A549 (cell line): ENCODE measurements around the gene EBF3. TPM values are rescaled to one million over a fixed set of nuclear protein-coding genes. Genes with fewer than 3 reads are reported as not detected.

Source experiments
- ATAC-seq, 2 experiments: fragments of 200-7000 bp in 1 of 2; fragments of >200 bp in 1 of 2; cut with Nextera tagmentation in 1 of 2; cut with Tn5 transposase in 1 of 2; 3 replicates each; pipeline versions ENCODE4 v1.8.0 to v1.9.1; 2018 to 2020; ENCODE audit warnings: mild to moderate bottlenecking in 1 of 2, moderate library complexity in 1 of 2
- CTCF ChIA-PET: fragments of 300-600 bp; sonication (Branson Sonifier 250); formaldehyde crosslinking; extraction: SDS; loops from one replicate; lab custom pipeline; 2021; ENCODE audit warnings: antibody characterized with exemption, inconsistent platforms; lab: Yijun Ruan, JAX
- POLR2A ChIA-PET: fragments of 350-600 bp; formaldehyde crosslinking; extraction: SDS; loops from one replicate; lab custom pipeline; 2021; ENCODE audit warnings: antibody characterized with exemption, inconsistent platforms; lab: Yijun Ruan, JAX
- DNase-seq, 2 experiments: peaks; one replicate each; pipeline versions ENCODE4 v3.0.0 to v3.0.0-alpha.2; 2011 to 2016; ENCODE audit warnings: low read depth in 1 of 2, low spot score in 1 of 2
- FAIRE-seq: peaks from 2 replicates; lab custom pipeline; 2011; peaks lifted over from hg19 to GRCh38; lab: Jason Lieb, UNC
- H3K27ac ChIP-seq, 2 experiments: fragments of >200 bp; sonication (Bioruptor Twin); formaldehyde crosslinking; 3 replicates each; pipeline ENCODE4 v1.5.1; 2016 to 2017
- H3K4me1 ChIP-seq: fragments of >200 bp; sonication (Bioruptor Twin); formaldehyde crosslinking; 3 replicates; pipeline ENCODE4 v1.6.1; 2016
- H3K4me2 ChIP-seq: fragments of >200 bp; sonication (Bioruptor Twin); formaldehyde crosslinking; 3 replicates; pipeline ENCODE4 v1.6.1; 2016
- H3K4me3 ChIP-seq: fragments of >200 bp; sonication (Bioruptor Twin); formaldehyde crosslinking; 3 replicates; pipeline ENCODE4 v1.5.1; 2016
- H3K9me3 ChIP-seq: fragments of >200 bp; sonication (Bioruptor Twin); formaldehyde crosslinking; 3 replicates; pipeline ENCODE4 v1.6.1; 2016
- ATOH8 ChIP-seq: fragments of 250-450 bp; sonication (Bioruptor Pico); IDR thresholded peaks from 2 replicates; pipeline ENCODE4 v1.5.0; 2020; ENCODE audit warnings: low read depth, mild to moderate bottlenecking, moderate library complexity
- CEBPB ChIP-seq, 2 experiments: fragments of >200 bp in 1 of 2; sonication (Bioruptor Twin) in 1 of 2; formaldehyde crosslinking in 1 of 2; IDR thresholded peaks; 2 replicates each; pipeline ENCODE4 v1.6.1; 2012 to 2016
- CTCF ChIP-seq: fragments of >200 bp; sonication (Bioruptor Twin); formaldehyde crosslinking; IDR thresholded peaks from 3 replicates; pipeline ENCODE4 v1.5.1; 2016
- EHMT2 ChIP-seq: fragments of 200-600 bp; sonication (generic); IDR thresholded peaks from 2 replicates; pipeline ENCODE4 v1.6.1; 2016; ENCODE audit warnings: antibody characterized with exemption, low read depth, mild to moderate bottlenecking, moderate library complexity
- EP300 ChIP-seq, 2 experiments: fragments of >200 bp; sonication (Bioruptor Twin); formaldehyde crosslinking; IDR thresholded peaks; 2 replicates in 1 of 2; 3 replicates in 1 of 2; pipeline ENCODE4 v1.6.1; 2016 to 2017
- ESRRA ChIP-seq: fragments of 150-350 bp; IDR thresholded peaks from 2 replicates; pipeline ENCODE4 v1.6.1; 2014; ENCODE audit warnings: mild to moderate bottlenecking, low read length, borderline replicate concordance
- FOSB ChIP-seq: fragments of 250-450 bp; sonication (Bioruptor Pico); IDR thresholded peaks from 2 replicates; pipeline ENCODE4 v1.5.0; 2020; ENCODE audit warnings: mild to moderate bottlenecking, moderate library complexity
- HES2 ChIP-seq: fragments of >200 bp; sonication (Bioruptor Twin); formaldehyde crosslinking; IDR thresholded peaks from 2 replicates; pipeline ENCODE4 v1.6.1; 2016
- KDM1A ChIP-seq: fragments of 200-600 bp; sonication (generic); IDR thresholded peaks from 2 replicates; pipeline ENCODE4 v1.6.1; 2016; ENCODE audit warnings: low read depth, mild to moderate bottlenecking
- MAX ChIP-seq: IDR thresholded peaks from 2 replicates; pipeline ENCODE4 v1.6.1; 2012
- MYC ChIP-seq: IDR thresholded peaks from 2 replicates; pipeline ENCODE4 v1.6.1; 2012; ENCODE audit warnings: mild to moderate bottlenecking, inconsistent platforms, low read length, improper control_type of control experiment, borderline replicate concordance
- NFE2L2 ChIP-seq: fragments of 150-350 bp; conservative IDR thresholded peaks from 2 replicates; pipeline ENCODE4 v1.6.1; 2014; ENCODE audit warnings: low read length
- POLR2A ChIP-seq: IDR thresholded peaks from 2 replicates; pipeline ENCODE4 v1.6.1; 2012; ENCODE audit warnings: mild to moderate bottlenecking, low read length
- RCOR1 ChIP-seq: fragments of 150-350 bp; IDR thresholded peaks from 2 replicates; pipeline ENCODE4 v1.6.1; 2014; ENCODE audit warnings: antibody characterized with exemption, low read length, low read depth
- REST ChIP-seq: fragments of 200-600 bp; sonication (generic); IDR thresholded peaks from 2 replicates; pipeline ENCODE4 v1.6.1; 2016; ENCODE audit warnings: antibody characterized with exemption, mild to moderate bottlenecking, moderate library complexity
- RFX5 ChIP-seq: fragments of 450-650 bp; IDR thresholded peaks from 2 replicates; pipeline ENCODE4 v1.7.1; 2014; ENCODE audit warnings: antibody characterized with exemption, mild to moderate bottlenecking, moderate library complexity
- SMC3 ChIP-seq: fragments of >200 bp; sonication (Bioruptor Twin); formaldehyde crosslinking; IDR thresholded peaks from 3 replicates; pipeline ENCODE4 v1.6.1; 2018; ENCODE audit warnings: inconsistent platforms
- USF2 ChIP-seq: fragments of 450-650 bp; IDR thresholded peaks from 2 replicates; pipeline ENCODE4 v1.6.1; 2014; ENCODE audit warnings: antibody characterized with exemption
- ZSCAN20 ChIP-seq: fragments of 250-450 bp; sonication (Bioruptor Pico); IDR thresholded peaks from 2 replicates; pipeline ENCODE4 v1.8.0; 2022; ENCODE audit warnings: mild to moderate bottlenecking, moderate library complexity
- WGBS: methylation state at CpG from one replicate; pipeline ENCODE4 v1.1.6; 2017; ENCODE audit errors: missing lambda C conversion rate; 5-methylcytosine and 5-hydroxymethylcytosine counted together
- polyA plus RNA-seq, 4 experiments: library from polyadenylated mRNA; depleted of rRNA in 3 of 4; stranded (reverse); fragments of >200 nt; fragmentation: RNase III in 1 of 4; extraction: RNeasy Plus Mini Kit Qiagen cat#74134 plus additional on column Dnase treatment in 1 of 4; gene quantifications; 2 replicates in 3 of 4; 3 replicates in 1 of 4; pipeline ENCODE4 v1.2.3, GENCODE V29; 2011 to 2017

Gene EBF3
- polyA plus RNA-seq, 2 of the 4 experiments (the other 2 are of a cell fraction): 0.12 TPM; not detected in 1

- Histone ChIP-seq H3K4me3 (no peak overlapping the region), H3K4me1 (no peaks in the 10 kb centered on the region), H3K9me3 (no peaks in the 10 kb centered on the region), H3K4me2 (no peak overlapping the region), H3K27ac (no peak overlapping the region)
- TF ChIP-seq SMC3: no peak
- WGBS: 48% methylated on average over 13 of the region's 16 CpGs
- CTCF ChIA-PET: no interaction called here
- POLR2A ChIA-PET: no interaction called here
- ATAC-seq (no peak), FAIRE-seq (no peak), DNase-seq (no peak)
Observed at GRCh38 chr10:129935102-129935866, 28.8 kb downstream of the EBF3 start.

- ChIA-PET POLR2A (no interaction called here), CTCF (no interaction called here)
- TF ChIP-seq ESRRA (no peak), RFX5 (no peak), REST (no peak), ATOH8 (CRISPR knock-in tag) (no peak), NFE2L2 (no peak), FOSB (no peak), EP300 (IDR thresholded peaks at IDR 0.05) (no peak), CEBPB (IDR thresholded peaks at IDR 0.05) (no peak), CTCF (no peak), MYC (no peak), POLR2A (no peak), EHMT2 (no peak), USF2 (no peak), KDM1A (no peak), HES2 (no peak), ZSCAN20 (CRISPR knock-in tag) (no peak), RCOR1 (no peak), MAX (no peak)
Observed at GRCh38 chr10:129934196-129934925, 29.7 kb downstream of the EBF3 start.

More at GRCh38 chr10:129934196-129934925, 29.7 kb downstream of the EBF3 start:
- FAIRE-seq: no peak
- H3K27ac ChIP-seq: no peak overlapping the region
- ATAC-seq: no peak
- WGBS: 74% methylated on average over 12 of the region's 12 CpGs
- no peaks in the 10 kb centered on the region for H3K9me3 ChIP-seq
- DNase-seq: no peak
- no peaks in the 10 kb centered on the region for H3K4me1 ChIP-seq
- no peak overlapping the region for H3K4me3 ChIP-seq
- H3K4me2 ChIP-seq: no peak overlapping the region
